HCT116 (cell line): ENCODE measurements around the gene NCBP3. TPM values are rescaled to one million over a fixed set of nuclear protein-coding genes. Genes with fewer than 3 reads are reported as not detected.

Experiments used
- ATAC-seq: fragments of 200-7000 bp; cut with Tn5 transposase; 2 replicates; pipeline ENCODE4 v1.9.1; 2020; ENCODE audit warnings: mild to moderate bottlenecking, moderate library complexity
- BruUV-seq: library from RNA; stranded (reverse); fragments of 400-500 nt; replicated peaks from 2 replicates; lab custom pipeline; 2021; lab: Mats Ljungman, UMichigan
- CTCF ChIA-PET: fragments of 300-600 bp; sonication (Branson Sonifier 250); formaldehyde crosslinking; loops from one replicate; lab custom pipeline; 2021; ENCODE audit warnings: antibody characterized with exemption; lab: Charles Lee
- POLR2A ChIA-PET: fragments of 300-600, 350-600 bp; sonication (Branson Sonifier 250); formaldehyde crosslinking; loops from one replicate; lab custom pipeline; 2021; ENCODE audit warnings: antibody characterized with exemption; lab: Charles Lee
- RAD21 ChIA-PET, 2 experiments: fragments of 300-600 bp; sonication (Branson Sonifier 250); formaldehyde crosslinking; loops; one replicate each; lab custom pipeline; 2023; ENCODE audit warnings: low total read pairs in 2 of 2; ENCODE audit not compliant: uncharacterized antibody in 2 of 2, unreplicated experiment in 2 of 2, low non-redundant PET in 1 of 2; lab: Charles Lee
- DNase-seq: peaks from one replicate; pipeline ENCODE4 v3.0.0-alpha.2; 2010; ENCODE audit warnings: low read depth, low spot score
- H2AFZ ChIP-seq: fragments of 200-600 bp; shearing (Covaris generic), sonication (generic); 2 replicates; pipeline ENCODE4 v1.6.1; 2017; ENCODE audit warnings: low read depth, mixed run types, mixed read lengths, antibody characterized with exemption, low read length; ENCODE audit not compliant: poor library complexity, severe bottlenecking
- H3K27ac ChIP-seq: 2 replicates; pipeline ENCODE4 v1.5.1; 2012; ENCODE audit warnings: low read depth, low read length
- H3K27me3 ChIP-seq: fragments of 200-600 bp; sonication (generic); 2 replicates; pipeline ENCODE4 v1.6.1; 2016; ENCODE audit warnings: mixed run types, low read length, mixed read lengths; ENCODE audit not compliant: insufficient read depth
- H3K36me3 ChIP-seq, 2 experiments: fragments of 200-500 bp in 1 of 2; fragments of 200-600 bp in 1 of 2; sonication (Bioruptor generic) in 1 of 2; sonication (generic) in 1 of 2; 2 replicates each; pipeline versions ENCODE4 v1.5.1 to v1.6.1; 2014 to 2016; ENCODE audit warnings: low read length in 2 of 2, inconsistent platforms in 1 of 2, mixed read lengths in 1 of 2, mixed run types in 1 of 2; ENCODE audit not compliant: insufficient read depth in 2 of 2, control insufficient read depth in 1 of 2
- H3K4me1 ChIP-seq, 2 experiments: fragments of 200-600 bp in 1 of 2; sonication (generic) in 1 of 2; 2 replicates each; pipeline versions ENCODE4 v1.5.1 to v1.6.1; 2012 to 2017; ENCODE audit warnings: low read length in 2 of 2, inconsistent platforms in 1 of 2, mild to moderate bottlenecking in 1 of 2, mixed read lengths in 1 of 2, mixed run types in 1 of 2, moderate library complexity in 1 of 2; ENCODE audit not compliant: insufficient read depth in 2 of 2, control insufficient read depth in 1 of 2
- H3K4me2 ChIP-seq: fragments of 200-600 bp; sonication (generic); 2 replicates; pipeline ENCODE4 v1.6.1; 2017; ENCODE audit warnings: mixed run types, low read length, mixed read lengths
- H3K4me3 ChIP-seq, 2 experiments: fragments of 200-600 bp in 1 of 2; sonication (generic) in 1 of 2; replicated peaks in 1 of 2; 2 replicates each; pipeline ENCODE4 v1.5.1; 2011 to 2016; ENCODE audit warnings: low read length in 2 of 2, control low read depth in 1 of 2, low read depth in 1 of 2, mild to moderate bottlenecking in 1 of 2, mixed read lengths in 1 of 2, mixed run types in 1 of 2
- H3K79me2 ChIP-seq: fragments of 200-600 bp; sonication (generic); 2 replicates; pipeline ENCODE4 v1.6.1; 2017; ENCODE audit warnings: mild to moderate bottlenecking, mixed run types, low read length, moderate library complexity, mixed read lengths; ENCODE audit not compliant: insufficient read depth
- H3K9ac ChIP-seq: fragments of 200-600 bp; sonication (generic); 2 replicates; pipeline ENCODE4 v1.6.1; 2016; ENCODE audit warnings: low read length, mixed read lengths
- H3K9me2 ChIP-seq: fragments of 200-600 bp; sonication (generic), shearing (Covaris generic); 2 replicates; pipeline ENCODE4 v1.6.1; 2017; ENCODE audit warnings: mixed run types, mild to moderate bottlenecking, moderate library complexity; ENCODE audit not compliant: insufficient read depth
- H3K9me3 ChIP-seq, 2 experiments: fragments of 200-500 bp in 1 of 2; fragments of 200-600 bp in 1 of 2; sonication (Bioruptor generic) in 1 of 2; sonication (generic) in 1 of 2; 2 replicates each; pipeline ENCODE4 v1.6.1; 2014 to 2017; ENCODE audit warnings: low read length in 2 of 2, mixed read lengths in 2 of 2, inconsistent platforms in 1 of 2, low read depth in 1 of 2, mild to moderate bottlenecking in 1 of 2, mixed run types in 1 of 2, moderate library complexity in 1 of 2; ENCODE audit not compliant: control insufficient read depth in 1 of 2, insufficient read depth in 1 of 2
- H4K20me1 ChIP-seq: fragments of 200-600 bp; sonication (generic), shearing (Covaris generic); 2 replicates; pipeline ENCODE4 v1.6.1; 2017; ENCODE audit warnings: mixed run types, mild to moderate bottlenecking, moderate library complexity; ENCODE audit not compliant: insufficient read depth
- ATF3 ChIP-seq: IDR thresholded peaks from 2 replicates; pipeline ENCODE4 v1.6.1; 2012
- CTCF ChIP-seq, 3 experiments: fragments of 200-600 bp in 1 of 3; sonication (generic) in 1 of 3; IDR thresholded peaks in 2 of 3; conservative IDR thresholded peaks in 1 of 3; 2 replicates each; pipeline ENCODE4 v1.5.1; 2012 to 2017; ENCODE audit warnings: low read depth in 2 of 3, low read length in 2 of 3, antibody characterized with exemption in 1 of 3, borderline replicate concordance in 1 of 3, control low read depth in 1 of 3, mild to moderate bottlenecking in 1 of 3, mixed read lengths in 1 of 3, mixed run types in 1 of 3, moderate library complexity in 1 of 3; ENCODE audit not compliant: insufficient read depth in 1 of 3
- EGR1 ChIP-seq: IDR thresholded peaks from 2 replicates; pipeline ENCODE4 v1.6.1; 2012; ENCODE audit warnings: low read depth
- ELF1 ChIP-seq: IDR thresholded peaks from 2 replicates; pipeline ENCODE4 v1.6.1; 2012; ENCODE audit warnings: low read depth, borderline replicate concordance
- EZH2 ChIP-seq: fragments of 200-600 bp; sonication (generic); IDR thresholded peaks from 2 replicates; pipeline ENCODE4 v1.6.1; 2017; ENCODE audit warnings: antibody characterized with exemption, mixed run types
- EZH2phosphoT487 ChIP-seq: fragments of 200-600 bp; IDR thresholded peaks from 2 replicates; pipeline ENCODE4 v1.6.1; 2018; ENCODE audit warnings: antibody characterized with exemption, borderline replicate concordance
- FOSL1 ChIP-seq: IDR thresholded peaks from 2 replicates; pipeline ENCODE4 v1.6.1; 2012; ENCODE audit warnings: low read depth
- POLR2AphosphoS5 ChIP-seq: IDR thresholded peaks from 2 replicates; pipeline ENCODE4 v1.6.1; 2011; ENCODE audit warnings: mild to moderate bottlenecking, low read depth, low read length, moderate library complexity
- SIN3A ChIP-seq: IDR thresholded peaks from 2 replicates; pipeline ENCODE4 v1.6.1; 2012; ENCODE audit warnings: low read depth
- SRF ChIP-seq: IDR thresholded peaks from 2 replicates; pipeline ENCODE4 v1.6.1; 2012; ENCODE audit warnings: low read depth
- ZFX ChIP-seq: fragments of 450-650 bp; IDR thresholded peaks from 2 replicates; pipeline ENCODE4 v1.6.1; 2017
- ZNF274 ChIP-seq: fragments of 200-500 bp; sonication (Bioruptor generic); IDR thresholded peaks from 2 replicates; pipeline ENCODE4 v1.6.1; 2014; ENCODE audit warnings: mild to moderate bottlenecking, low read depth, low read length, inconsistent platforms
- intact Hi-C: fragments of 100-400 bp; cut with micrococcal nuclease; formaldehyde crosslinking; loops from 2 replicates; pipeline ENCODE4 v1.10.0; 2022
- total RNA-seq: library from RNA; stranded (reverse); gene quantifications from one replicate; pipeline ENCODE4 v1.2.1, GENCODE V29; 2021; ENCODE audit not compliant: unreplicated experiment
- TF ChIP-seq, protein P1 (sequence below): IDR thresholded peaks from 2 replicates; pipeline ENCODE4 v1.6.1; 2012; ENCODE audit warnings: low read depth
- TF ChIP-seq, protein P2 (sequence below): IDR thresholded peaks from 2 replicates; pipeline ENCODE4 v1.6.1; 2012

Gene NCBP3
- total RNA-seq, 1 experiment from 2014 or later: 46.5 TPM

- TF ChIP-seq, protein P1, sequence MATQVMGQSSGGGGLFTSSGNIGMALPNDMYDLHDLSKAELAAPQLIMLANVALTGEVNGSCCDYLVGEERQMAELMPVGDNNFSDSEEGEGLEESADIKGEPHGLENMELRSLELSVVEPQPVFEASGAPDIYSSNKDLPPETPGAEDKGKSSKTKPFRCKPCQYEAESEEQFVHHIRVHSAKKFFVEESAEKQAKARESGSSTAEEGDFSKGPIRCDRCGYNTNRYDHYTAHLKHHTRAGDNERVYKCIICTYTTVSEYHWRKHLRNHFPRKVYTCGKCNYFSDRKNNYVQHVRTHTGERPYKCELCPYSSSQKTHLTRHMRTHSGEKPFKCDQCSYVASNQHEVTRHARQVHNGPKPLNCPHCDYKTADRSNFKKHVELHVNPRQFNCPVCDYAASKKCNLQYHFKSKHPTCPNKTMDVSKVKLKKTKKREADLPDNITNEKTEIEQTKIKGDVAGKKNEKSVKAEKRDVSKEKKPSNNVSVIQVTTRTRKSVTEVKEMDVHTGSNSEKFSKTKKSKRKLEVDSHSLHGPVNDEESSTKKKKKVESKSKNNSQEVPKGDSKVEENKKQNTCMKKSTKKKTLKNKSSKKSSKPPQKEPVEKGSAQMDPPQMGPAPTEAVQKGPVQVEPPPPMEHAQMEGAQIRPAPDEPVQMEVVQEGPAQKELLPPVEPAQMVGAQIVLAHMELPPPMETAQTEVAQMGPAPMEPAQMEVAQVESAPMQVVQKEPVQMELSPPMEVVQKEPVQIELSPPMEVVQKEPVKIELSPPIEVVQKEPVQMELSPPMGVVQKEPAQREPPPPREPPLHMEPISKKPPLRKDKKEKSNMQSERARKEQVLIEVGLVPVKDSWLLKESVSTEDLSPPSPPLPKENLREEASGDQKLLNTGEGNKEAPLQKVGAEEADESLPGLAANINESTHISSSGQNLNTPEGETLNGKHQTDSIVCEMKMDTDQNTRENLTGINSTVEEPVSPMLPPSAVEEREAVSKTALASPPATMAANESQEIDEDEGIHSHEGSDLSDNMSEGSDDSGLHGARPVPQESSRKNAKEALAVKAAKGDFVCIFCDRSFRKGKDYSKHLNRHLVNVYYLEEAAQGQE: no peak
- TF ChIP-seq ELF1: no peak
- TF ChIP-seq, all 23 proteins: peak for 0
Observed at GRCh38 chr17:3780986-3781385, 65.1 kb downstream of the NCBP3 start (continued).

- Histone ChIP-seq H3K9ac (no peak overlapping the region), H3K79me2 (no peaks in the 10 kb centered on the region), H3K9me3 (no peaks in the 10 kb centered on the region), H3K9me2 (no peaks in the 10 kb centered on the region), H2AFZ (no peak overlapping the region), H3K27ac (no peak overlapping the region), H3K36me3 (no peaks in the 10 kb centered on the region), H3K4me2 (no peak overlapping the region), H3K27me3 (no peaks in the 10 kb centered on the region), H3K4me1 (peaks cover 0 to 15% of the 10 kb centered on the region in 2 experiments; a peak in 2 of 4 replicates), H3K4me3 (no peak overlapping the region), H4K20me1 (no peaks in the 10 kb centered on the region)
- CTCF ChIA-PET: no interaction called here
- no peak for ATAC-seq
- no TSS peak for BruUV-seq
- intact Hi-C loops: no loop called here
- RAD21 ChIA-PET: no interaction called here
- POLR2A ChIA-PET: no interaction called here
- no peak for DNase-seq
- TF ChIP-seq EGR1 (no peak), POLR2AphosphoS5 (no peak), FOSL1 (no peak), SRF (no peak), ATF3 (no peak), ZFX (no peak), ELF1 (no peak), CTCF (IDR thresholded peaks at IDR 0.05 in 2 of 3, conservative IDR thresholded peaks at IDR 0.05 in 1 of 3; ENCODE audit: borderline replicate concordance in 1 of 3, insufficient read depth in 1 of 3, low read depth in 2 of 3, low read length in 2 of 3) (no peak), SIN3A (no peak), ZNF274 (no peak), EZH2phosphoT487 (no peak), EZH2 (no peak)
- TF ChIP-seq, protein P1: no peak
- TF ChIP-seq, protein P2, sequence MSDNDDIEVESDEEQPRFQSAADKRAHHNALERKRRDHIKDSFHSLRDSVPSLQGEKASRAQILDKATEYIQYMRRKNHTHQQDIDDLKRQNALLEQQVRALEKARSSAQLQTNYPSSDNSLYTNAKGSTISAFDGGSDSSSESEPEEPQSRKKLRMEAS: no peak
Observed at GRCh38 chr17:3777366-3778120, 68.5 kb downstream of the NCBP3 start.
